ENCODE data around the gene PHF21A.
"Not testable (repeated sequence)": the region's sequence is repeated elsewhere in the genome, so short reads cannot be mapped to it uniquely, and the experiment has no call there.

PHF21A gene

DNA sequence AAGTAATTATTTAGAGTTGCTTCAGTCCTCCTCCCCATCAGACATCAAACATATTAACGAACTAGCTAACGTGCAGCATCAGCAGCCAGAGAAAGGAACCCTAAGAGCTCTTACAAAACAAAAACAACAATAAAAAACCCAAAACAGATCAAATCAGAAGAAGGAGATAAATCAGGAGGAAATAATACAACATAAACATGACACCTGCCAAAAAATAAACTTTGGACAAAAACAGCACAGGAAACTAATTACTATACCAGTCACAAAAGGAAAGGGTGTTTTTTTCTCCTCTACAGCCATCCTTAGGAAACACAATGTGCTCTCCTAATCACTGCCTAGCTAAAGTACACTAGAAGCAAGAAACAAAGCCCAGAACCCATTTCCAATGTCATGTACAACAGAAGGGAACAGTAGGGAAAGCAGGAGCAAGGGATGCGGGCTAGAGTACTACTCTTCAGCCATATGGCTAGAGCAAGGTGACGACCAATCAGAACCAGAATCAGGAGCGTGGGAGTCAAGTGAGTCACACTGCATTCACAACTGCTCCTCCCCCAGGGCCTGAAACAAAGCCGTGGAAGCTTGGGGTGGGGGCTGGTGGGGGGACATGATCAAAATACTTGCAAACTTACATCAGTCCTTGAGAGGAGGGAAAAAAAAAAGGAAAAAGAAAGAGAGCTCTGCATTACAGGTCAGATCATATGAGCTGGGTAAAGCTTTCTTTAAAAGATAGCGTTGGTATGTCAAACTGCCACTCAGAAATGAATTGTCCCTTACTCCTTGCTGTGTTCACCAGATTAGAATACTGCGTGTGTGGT lies 138.4 kb downstream of the PHF21A start:
- no peak for DNase-seq (ENCODE audit: low read depth)

- not testable (repeated sequence) for DNase-seq (ENCODE audit: low read depth)
Measured at GRCh38 chr11:45981826-45982225, 139.4 kb downstream of the PHF21A start.

DNA sequence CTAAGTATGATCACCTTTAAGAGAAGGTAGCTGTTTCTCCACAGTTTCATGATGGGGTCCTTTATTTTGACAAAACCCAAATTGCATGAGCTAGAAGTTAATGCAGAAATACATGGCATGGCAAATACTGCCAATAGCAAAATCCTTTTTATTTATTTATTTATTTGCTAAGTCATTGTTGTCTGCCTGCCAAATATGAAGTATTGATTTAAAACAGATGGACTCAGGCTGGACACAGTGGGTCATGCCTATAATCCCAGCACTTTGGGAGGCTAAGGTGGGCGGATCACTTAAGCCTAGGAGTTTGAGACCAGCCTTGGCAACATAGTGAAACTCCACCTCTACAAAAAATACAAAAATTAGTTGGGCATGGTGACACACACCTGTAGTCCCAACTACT lies 146.4 kb downstream of the PHF21A start:
- peak; percentile 21 for DNase-seq (ENCODE audit: low read depth)

DNA sequence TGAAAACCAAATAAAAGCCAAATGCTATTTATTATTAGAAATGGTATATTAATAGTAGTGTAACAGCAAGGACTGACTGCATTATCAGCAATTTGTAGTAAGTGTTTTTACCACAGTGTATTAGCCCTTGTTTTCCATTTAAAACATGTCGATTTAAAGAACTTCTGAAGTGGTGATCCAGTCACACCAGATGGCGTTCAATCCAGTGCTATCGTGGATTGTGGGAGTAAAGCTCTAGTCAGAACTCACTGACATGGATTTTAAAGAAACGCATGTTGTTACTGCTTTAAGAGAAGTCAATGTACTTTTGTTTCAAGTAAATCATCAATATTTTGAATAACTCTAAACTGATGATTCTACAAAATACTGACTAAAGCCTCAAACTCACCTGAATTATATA lies 147.7 kb downstream of the PHF21A start:
- DNase-seq (ENCODE audit: low read depth), result no peak

- DNase-seq (ENCODE audit: low read depth), result no peak
Measured at GRCh38 chr11:45968901-45969300, 152.4 kb downstream of the PHF21A start.

DNA sequence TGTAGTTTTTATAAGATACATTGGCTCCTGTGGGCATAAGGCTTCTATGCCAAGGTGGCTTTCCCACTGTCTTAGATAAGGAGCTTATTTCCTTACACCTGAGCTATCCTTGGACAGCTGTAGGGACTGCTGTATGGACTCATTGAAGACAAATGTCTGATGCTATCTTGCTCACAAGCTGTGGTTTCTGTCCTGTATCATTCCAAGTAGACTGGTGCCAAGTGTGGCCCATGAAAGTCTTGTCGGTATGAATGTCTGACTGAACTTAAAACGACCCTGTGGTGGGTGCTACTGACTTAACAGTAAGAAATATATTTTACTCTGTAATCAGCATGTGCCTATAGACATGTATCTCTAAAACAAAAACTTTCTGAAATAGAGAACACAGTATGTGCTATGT lies 153.7 kb downstream of the PHF21A start:
- no peak for DNase-seq (ENCODE audit: low read depth)

GRCh38 chr11:45964911-45965389 lies 156.3 kb downstream of the PHF21A start:
- DNase-seq (ENCODE audit: low read depth), result peak; percentile 23

DNA sequence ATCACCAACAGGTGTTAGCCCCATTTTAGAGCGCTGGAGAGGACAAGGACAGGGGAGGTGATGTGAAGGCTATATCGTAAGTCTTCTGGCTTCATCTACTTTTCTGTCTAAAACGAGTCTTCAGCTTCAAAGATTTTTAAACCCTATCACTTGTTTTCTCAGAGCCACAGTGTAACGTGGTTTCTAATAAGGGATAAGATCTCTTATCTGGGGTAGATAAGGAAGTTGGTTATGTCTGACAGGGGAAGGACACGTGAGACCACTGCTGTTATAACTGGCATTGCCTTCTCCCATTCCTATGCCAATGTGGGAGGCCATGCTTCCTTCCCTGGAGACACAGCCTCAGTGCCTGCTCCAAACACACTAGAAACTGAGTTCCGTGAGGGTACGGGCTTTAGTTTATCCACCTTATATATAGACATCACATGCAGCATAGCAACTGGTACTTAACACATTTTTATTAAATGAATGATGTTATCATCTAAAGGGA lies 159.5 kb downstream of the PHF21A start:
- DNase-seq (ENCODE audit: low read depth), result no peak

DNA sequence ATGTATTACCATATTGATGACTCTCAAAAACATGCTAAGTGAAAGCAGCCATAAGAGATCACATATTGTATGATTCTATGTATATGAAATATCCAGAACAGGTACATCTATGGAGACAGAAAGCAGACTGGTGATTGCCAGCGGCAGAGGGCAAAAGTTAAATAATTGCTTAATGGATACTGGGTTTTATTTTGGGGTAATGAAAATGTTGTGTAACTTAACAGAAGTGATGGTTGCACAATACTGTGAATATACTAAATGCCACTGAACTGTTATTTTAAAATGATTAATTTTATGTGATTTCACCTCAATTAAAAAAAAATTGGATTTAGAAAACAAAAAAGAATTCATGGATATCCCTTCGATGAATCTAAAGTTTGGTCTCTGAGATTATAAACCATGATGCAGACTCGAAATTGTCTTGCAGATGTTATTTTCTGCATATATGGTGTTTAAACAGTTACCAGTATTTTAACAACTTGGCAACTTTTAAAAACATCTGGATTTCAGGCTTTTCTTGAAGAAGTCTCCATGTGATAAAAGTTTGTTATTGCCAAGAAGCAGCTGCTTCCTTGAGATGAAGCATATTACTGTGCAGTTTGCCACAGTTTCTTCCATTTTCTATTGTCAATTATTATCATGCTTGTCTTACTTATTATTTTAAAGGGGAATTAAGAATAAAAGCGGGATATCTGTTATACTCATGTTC lies 160.7 kb downstream of the PHF21A start:
- peak; percentile 4 for DNase-seq (ENCODE audit: low read depth)

- DNase-seq (ENCODE audit: low read depth), result peak; percentile 80
Measured at GRCh38 chr11:45959851-45960250, 161.4 kb downstream of the PHF21A start.

- no peak for DNase-seq (ENCODE audit: low read depth)
Measured at GRCh38 chr11:45949992-45950407, 171.3 kb downstream of the PHF21A start.

- no peak for DNase-seq (ENCODE audit: low read depth)
Measured at GRCh38 chr11:45948356-45948755, 172.9 kb downstream of the PHF21A start.

DNA sequence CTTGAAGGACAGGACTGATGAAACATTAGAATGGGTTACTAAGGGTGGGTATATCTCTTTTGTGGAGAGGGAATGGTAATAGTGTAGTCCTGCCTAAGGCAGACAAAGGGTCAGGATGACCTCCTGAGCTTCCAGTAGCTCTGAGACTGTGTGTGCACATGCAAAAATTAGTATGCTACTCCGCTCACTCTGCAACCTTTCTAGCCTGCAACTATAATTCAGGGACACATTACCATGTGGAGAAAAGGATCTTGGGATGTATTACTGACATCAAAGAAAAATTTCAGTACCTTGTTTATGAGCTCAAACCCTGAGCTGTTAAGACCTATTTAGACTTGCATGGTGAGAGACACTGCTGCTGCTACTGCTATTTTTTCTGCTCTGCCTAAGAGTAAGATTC lies 173.4 kb downstream of the PHF21A start:
- DNase-seq (ENCODE audit: low read depth), result no peak

- DNase-seq (ENCODE audit: low read depth), result no peak
Measured at GRCh38 chr11:45945397-45945999, 175.8 kb downstream of the PHF21A start.

- no peak for DNase-seq (ENCODE audit: low read depth)
Measured at GRCh38 chr11:45942381-45942780, 178.9 kb downstream of the PHF21A start.

GRCh38 chr11:45941285-45941684 lies 180.0 kb downstream of the PHF21A start:
- DNase-seq (ENCODE audit: low read depth), result no peak

GRCh38 chr11:45939836-45940235 lies 181.4 kb downstream of the PHF21A start:
- DNase-seq (ENCODE audit: low read depth), result no peak

DNA sequence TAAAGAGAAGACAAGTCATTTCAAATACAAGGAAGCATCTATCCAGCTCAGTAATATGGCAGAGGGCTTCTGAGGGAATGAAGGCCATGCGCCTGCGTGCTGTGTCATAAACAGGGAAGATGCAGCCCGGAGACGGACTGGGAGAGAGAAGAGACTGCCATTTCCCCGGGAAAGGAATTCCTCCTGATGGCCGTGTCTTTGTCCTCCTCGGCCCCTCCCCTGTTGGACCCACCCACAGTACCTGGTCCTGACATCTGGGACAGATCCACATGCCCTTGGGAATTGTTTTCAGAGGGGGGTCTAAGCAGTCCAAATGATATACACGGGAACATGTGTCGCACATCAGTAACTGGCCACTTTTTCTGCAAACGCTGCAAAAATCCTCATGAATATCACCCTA lies 183.3 kb downstream of the PHF21A start:
- no peak for DNase-seq (ENCODE audit: low read depth)

GRCh38 chr11:45936511-45937054 lies 184.7 kb downstream of the PHF21A start:
- DNase-seq (ENCODE audit: low read depth), result no peak

DNA sequence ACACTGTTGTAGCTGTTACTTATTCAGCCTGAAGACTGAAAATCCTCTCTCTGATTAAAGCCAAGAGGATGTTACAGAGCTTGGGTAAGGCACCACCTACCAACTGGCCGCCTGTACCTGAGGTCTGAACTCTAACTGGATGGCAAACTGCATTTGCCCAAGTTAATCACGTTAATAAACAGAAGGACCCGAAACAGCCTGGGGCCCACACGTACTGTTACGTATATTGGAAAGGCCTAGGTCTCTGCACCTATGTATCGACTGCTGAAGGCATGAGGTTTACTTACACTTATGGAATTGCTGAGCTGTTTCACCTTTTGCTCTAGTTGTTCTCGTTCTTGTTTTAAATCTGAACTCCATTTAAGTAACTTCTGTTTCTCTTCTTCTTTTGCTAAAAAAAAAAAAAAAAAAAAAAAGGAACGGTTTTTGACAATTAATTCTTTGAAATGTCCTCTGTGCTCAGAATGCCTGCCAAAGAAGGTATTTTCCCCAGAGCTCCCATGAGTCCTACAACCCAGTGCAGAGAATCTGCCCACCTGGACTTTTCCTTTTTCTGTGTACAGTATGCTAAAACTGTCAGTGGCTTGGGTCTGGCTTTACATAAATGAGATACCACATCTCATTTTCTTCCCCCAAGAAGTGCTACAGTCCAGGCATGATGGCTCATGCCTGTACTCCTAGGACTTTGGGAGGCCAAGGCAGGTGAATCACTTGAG lies 185.7 kb downstream of the PHF21A start:
- no peak for DNase-seq (ENCODE audit: low read depth)

DNA sequence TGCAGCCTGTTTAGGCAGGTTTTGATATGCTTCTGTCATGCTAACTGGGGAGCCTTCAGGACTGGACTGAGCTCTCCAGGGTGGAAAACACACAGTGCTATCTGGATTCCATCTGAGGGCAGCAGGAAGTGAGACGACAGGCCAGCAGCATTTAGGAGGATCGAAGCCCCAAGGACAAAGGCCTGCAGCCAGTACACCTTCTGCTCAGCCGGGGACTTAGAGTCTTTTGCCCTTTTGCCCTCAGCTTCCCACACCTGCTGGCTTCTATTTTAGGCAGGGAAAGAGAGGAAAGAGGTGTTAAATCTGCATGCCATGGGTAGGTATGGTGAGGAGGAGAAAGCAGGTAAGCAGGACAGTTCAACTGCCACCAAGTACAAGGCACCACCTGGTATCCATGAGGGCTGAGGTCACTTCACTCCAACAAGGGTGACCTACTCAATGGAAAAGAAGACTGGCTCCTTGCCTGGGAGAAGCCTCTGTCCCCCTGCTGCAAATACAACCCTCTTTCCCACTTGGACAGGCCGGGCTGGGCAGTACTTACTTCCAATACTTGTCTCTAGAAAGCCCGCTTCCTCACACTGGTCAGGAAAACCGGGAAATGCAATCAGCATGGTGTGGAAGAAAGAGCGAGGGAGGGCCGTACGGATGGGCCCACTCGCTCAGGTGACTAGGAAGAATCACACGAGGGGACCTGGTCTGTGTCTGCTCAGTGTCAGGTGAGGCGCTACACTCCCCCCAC lies 186.5 kb downstream of the PHF21A start:
- no peak for DNase-seq (ENCODE audit: low read depth)

Measured in GM04503 (cell line).